ENCODE results near the gene FXYD2.
A peak's percentile ranks its signal among the peaks of the same experiment; 100 is the strongest.

Gene FXYD2

GRCh38 chr11:117835576-117835975 lies 11.0 kb upstream of the FXYD2 start:
- no peak for DNase-seq (ENCODE audit: low read depth in 2 of 2)

DNA sequence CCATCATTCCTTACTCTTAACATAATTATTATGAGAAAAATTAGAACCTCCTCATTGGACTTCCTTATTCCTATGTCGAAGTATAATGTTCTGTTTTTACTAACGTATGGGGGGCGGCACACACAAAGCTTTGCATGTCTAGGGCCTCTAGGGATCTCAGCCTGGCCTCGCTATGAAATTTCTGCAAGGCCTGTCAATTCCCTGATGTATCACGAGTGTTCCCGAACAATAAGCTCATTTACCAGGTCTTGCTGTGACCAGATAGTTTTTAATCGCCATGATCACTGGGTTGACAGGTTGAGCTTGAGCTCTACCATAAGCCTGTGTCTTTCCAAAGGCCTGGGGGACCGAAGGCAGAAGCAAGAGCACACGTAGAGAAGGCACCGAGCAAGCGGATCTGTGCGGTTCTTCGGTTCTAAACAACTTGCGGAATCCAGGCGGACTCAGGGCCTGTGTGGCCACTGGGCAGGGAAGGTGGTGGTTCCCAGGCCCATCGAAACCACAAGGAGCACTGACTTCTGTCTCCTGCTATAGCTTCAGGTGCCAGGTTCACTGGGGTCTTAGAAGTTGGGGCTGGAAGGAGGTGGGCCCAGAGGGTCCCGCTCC lies 10.4 kb upstream of the FXYD2 start:
- DNase-seq (ENCODE audit: low read depth in 2 of 2): no peak

GRCh38 chr11:117834068-117834810 lies 9.7 kb upstream of the FXYD2 start:
- no peak for DNase-seq (ENCODE audit: low read depth in 2 of 2)

GRCh38 chr11:117833401-117833891 lies 8.9 kb upstream of the FXYD2 start:
- DNase-seq (ENCODE audit: low read depth in 2 of 2): no peak

GRCh38 chr11:117832511-117832910 lies 8.0 kb upstream of the FXYD2 start:
- DNase-seq (ENCODE audit: low read depth in 2 of 2): no peak

DNA sequence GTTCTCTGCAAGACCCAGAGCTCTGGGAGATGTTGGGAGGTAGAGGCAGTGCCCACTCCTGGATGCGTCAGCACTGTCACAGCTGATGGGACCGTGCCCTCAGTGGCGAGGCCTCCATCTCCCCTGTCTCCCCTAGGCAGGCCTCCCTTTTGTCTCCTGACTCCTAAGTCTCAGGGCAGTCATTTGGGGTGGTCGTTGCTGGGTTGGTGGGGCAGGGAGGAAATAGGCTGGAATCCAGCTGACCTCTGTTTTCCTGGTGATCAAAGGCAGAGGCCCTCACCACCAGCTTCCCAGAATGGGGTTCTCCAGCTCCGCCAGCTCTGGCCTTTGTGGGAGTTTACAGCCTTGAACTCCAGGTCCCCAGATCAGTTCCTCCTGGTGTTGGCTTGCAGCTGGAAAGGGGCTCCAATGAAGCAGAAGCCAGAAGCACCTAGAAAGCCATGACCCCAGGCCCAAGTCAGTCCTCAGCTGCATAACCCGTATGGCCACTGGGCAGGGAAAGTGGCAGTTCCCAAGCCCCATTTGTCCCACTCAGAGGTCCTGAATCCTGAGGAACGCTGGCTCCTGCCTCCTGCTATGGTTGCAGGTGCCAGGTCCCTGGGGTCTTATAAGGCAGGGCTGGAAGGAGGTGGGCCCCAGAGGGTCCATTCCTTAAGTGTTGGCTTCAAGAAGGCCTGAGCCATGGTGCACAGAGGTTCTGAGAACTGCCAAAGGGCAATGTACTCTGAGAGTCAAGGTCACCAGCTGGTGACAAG lies 7.3 kb upstream of the FXYD2 start:
- no peak for DNase-seq (ENCODE audit: low read depth in 2 of 2)

DNA sequence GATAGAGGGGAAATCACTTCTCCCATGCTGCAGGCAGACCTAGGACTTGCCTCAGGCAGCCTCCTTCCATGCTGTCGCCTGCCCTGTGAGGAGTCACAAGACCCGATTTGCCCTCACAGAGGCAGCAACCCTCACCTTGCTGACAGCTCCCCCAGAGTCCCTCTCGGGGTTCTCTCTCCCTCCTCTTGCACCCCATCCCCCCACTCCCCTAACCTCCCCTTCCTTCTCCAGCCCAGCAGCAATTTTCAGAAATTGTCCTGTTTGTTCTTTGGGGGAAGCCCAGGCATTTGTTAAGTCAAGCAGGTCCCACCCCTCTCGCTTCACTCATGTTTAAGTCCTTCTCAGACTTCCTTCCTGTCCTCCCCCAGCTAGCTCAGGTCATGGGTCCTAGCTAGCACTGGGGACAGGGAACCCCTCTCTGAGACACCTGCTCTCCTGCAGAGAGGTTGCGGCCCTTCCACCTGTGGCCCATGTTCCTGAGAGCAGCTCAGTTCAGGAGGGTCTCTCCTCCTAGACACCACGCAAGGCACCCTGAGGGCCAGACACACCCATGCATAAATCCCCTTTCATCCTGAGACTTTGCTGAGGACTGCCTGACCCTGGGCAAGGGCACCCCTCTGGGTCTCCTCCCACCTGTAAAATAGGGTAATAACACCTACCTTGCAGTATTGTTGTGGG lies 6.3 kb upstream of the FXYD2 start:
- DNase-seq (ENCODE audit: low read depth in 2 of 2): no peak

GRCh38 chr11:117830072-117830471 lies 5.5 kb upstream of the FXYD2 start:
- DNase-seq (ENCODE audit: low read depth in 2 of 2): no peak

DNA sequence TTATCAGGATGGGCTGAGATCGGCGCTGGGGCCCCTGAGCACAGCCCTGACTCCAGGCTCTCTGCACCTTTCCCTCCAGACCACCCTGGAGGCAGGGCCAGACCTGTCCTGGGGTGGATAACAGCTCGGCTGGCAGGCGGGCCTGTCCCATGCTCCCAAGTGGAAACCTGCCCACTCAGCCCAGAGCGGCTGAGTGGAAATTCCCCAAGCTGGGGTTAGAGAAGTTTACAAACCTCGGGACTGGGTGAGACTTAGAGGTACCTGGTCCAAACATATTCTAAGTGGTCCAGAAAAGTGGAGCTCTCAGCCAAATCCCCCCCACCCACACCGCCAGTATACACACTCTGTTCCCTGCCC lies 4.8 kb upstream of the FXYD2 start:
- DNase-seq (ENCODE audit: low read depth in 2 of 2): no peak

DNA sequence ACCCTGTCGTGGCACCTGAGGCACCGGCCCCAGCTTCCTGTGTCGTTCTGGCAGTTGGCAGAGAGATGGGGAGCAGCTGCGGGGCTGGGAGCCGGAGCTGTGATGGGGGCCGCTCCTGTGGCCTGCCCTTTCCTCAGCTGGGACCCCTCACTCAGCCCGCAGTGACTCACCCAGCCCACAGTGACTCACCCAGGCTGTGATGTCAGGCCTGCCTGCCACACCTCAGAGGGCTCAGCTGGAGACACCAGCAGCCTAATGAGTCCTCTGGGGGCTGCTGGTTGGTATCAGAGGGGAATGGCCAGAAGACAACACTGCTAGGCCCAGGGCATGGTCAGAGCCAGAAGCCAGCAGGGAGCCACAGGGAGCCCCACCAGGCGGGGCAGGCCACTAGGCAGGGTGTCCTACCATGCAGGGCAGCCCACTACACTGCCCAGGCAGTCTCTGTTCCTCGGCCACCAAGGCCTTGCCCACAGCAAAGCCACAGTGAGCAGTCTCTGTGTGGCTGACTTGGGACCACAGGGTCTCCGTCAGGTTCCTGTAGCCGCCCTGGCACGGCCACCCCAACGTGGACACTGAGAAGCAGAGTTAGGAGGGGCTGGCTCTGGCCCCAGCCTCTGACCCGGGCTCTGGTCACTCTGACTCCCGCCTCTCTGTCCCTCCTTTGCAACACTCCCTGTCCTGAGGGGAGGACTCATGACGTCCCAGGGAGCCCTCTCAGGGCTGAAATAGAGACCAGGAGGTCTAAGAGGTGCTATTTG lies 4.2 kb upstream of the FXYD2 start:
- peak; percentile 68 to 79 for DNase-seq (ENCODE audit: low read depth in 2 of 2)

DNA sequence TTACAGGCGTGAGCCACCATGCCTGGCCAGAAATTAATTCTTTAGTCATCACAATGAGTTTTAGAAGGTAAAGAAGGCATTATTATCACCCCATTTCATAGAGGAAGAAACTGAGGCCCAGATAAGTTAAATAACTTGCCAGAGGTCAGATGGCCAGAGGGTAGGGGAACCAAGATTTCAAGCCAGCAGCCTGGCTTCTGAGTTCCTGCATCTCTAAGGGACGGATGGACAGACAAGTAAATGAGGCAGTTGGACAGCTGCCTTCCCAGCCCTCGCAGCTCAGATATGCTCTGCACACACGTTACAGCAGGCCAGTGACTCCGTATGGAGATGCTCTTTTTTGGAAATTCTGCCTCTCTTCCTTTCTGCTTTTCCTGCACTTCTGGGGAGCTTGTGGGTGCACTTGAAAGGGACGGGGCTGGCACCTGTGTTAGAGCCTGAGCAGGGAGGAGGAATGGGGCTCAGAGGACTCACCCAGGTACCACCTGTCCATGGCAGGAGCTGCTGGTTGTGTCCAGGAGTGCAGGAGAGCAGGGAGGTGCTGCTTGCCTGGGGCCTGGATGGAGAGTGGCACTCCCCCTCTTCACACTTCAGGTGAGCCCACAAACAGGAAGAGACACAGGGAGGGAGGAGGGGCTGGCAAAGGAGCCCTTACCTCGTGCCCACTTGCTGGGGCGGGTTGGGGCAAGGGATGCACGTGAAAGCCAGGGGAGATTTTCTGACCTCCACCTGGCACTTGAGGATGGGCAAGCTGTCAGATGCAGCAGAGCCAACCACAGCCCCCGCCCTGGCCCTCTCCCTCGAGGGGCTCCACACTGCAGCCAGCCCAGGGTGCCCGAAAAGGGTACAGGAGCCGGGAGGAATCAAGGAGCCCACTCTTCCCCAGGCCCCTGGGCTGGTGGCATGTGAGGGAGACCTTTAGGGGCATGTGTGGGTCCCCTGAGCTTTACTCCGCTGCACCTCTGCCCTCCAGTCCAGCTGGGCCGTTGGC lies 3.3 kb upstream of the FXYD2 start:
- DNase-seq (ENCODE audit: low read depth in 2 of 2): no peak

DNA sequence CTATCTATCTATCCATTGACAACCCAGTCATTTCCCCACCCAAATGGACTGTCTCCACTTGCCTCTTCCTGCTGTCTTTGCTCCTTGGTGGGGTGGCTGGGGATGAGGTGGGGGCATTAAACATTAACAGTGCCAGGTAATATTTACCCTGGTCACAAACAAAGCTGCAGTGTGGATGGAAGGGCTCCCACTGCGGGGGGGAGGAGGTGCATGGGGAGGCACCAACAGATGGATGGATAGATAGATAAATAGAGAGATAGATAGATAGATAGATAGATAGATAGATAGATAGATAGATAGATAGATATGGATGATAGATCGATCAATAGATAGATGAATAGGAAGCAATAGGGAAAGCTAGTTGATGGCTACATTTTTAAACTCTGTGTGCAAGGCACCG lies 2.3 kb upstream of the FXYD2 start:
- DNase-seq (ENCODE audit: low read depth in 2 of 2): no peak

DNA sequence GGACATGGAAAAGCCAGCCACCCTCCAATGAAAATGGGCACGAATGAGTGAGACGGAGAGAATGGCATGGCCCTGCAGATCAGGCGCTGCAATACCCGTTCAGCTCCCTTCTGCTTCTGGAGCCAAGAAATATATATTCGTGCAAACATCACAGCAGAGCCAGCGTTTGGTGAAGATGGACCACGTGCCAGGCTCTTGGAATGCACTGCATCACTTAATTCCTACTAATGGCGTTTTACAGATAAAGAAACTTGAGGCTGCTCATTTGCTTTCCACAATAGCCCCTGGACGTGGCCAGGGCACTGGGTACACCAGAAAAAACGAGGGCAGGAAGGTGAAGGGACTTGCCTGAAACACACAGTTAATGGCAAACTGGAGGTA lies 1.6 kb upstream of the FXYD2 start:
- no peak for DNase-seq (ENCODE audit: low read depth in 2 of 2)

DNA sequence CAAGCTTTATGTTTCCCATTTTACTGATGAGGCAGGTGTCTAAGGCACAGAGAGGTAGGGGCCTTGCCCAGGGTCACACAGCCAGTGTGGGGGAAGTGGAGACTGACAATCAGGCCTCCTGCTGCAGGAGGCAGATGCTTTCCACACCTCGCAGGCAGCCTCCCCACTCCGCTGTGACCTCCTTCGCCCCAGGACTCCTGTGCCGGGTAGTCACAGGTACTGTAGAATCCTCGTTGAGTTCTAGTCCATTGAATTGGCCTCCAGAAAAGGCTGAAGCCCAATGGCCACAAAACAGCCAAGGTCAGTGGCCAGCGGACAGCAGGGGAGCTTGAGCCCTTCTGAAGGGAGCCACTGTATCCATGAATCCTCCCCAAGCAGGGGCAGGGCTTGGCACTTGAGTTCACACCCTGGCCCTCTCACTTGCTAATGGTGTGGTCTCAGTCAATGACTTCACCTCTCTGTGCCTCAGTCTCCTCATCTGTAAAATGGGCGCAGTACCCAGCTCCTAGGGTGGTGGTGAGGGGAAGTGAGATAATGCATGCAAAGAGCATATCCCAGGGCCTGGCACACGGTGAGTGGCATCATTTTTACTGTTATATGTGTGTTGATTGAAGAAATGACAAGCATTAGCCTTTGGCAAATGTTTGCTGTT lies 1.1 kb upstream of the FXYD2 start:
- DNase-seq (ENCODE audit: low read depth in 2 of 2): no peak

- DNase-seq (ENCODE audit: low read depth in 2 of 2): no peak
Measured at GRCh38 chr11:117823946-117824420, 561 bp downstream of the FXYD2 start.

- no peak for DNase-seq (ENCODE audit: low read depth in 2 of 2)
Measured at GRCh38 chr11:117823294-117823945, 1.1 kb downstream of the FXYD2 start.

- DNase-seq (ENCODE audit: low read depth in 2 of 2): no peak
Measured at GRCh38 chr11:117822074-117823033, 2.2 kb downstream of the FXYD2 start.

DNA sequence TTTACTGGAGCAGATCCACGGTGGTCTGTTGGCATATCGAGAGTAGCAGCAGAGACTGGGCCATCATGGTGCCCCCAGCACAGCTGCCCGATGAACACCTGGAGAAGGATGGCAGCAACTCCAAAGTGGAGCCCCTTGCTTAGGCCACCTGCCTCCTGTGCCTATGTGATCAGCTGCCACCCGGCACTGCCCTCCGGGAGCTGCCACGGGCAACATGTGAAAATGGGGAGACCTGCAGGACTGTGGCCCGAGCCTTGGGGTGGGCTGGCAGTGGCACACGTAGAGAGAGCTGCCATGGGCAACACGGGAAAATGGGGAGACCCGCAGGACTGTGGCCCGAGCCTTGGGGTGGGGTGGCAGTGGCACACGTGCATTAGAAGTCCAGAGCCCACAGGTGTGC lies 3.1 kb downstream of the FXYD2 start:
- no peak for DNase-seq (ENCODE audit: low read depth in 2 of 2)
